ENCODE results near the gene LBP. TPM values are rescaled to one million over a fixed set of nuclear protein-coding genes. Genes with fewer than 3 reads are reported as not detected.

The LBP gene
- not detected for total RNA-seq

GRCh38 chr20:38346247-38346651 is at the start of gene LBP:
Gene LBP, plus strand, starts transcription at chr20:38346482. Its CDS starts 35 bp downstream, at chr20:38346517.
- Histone ChIP-seq H3K4me1 (peaks cover 0 to 10% (median 1%) of the 10 kb centered on the region in 4 donors), H3K27ac (no peak within 1 kb of the TSS), H3K27me3 (no peaks in the 10 kb centered on the region), H3K9me3 (no peaks in the 10 kb centered on the region), H3K4me3 (peak within 1 kb of the TSS in 1 of 4 donors; percentile 31), H3K36me3 (no peaks in the 10 kb centered on the region)
- TF ChIP-seq CTCF (IDR thresholded peaks at IDR 0.05) (no peak), POLR2A (IDR thresholded peaks at IDR 0.05) (no peak)
- no peak for DNase-seq

- H3K4me1 ChIP-seq: no peaks in the 10 kb centered on the region
Measured at GRCh38 chr20:38297916-38298674, 48.2 kb upstream of the LBP start.

GRCh38 chr20:38298768-38299288 is 47.5 kb upstream of the LBP start:
- H3K36me3 ChIP-seq: no peaks in the 10 kb centered on the region
- H3K9me3 ChIP-seq: no peaks in the 10 kb centered on the region
- H3K4me1 ChIP-seq: no peaks in the 10 kb centered on the region
- no peak overlapping the region for H3K4me3 ChIP-seq
- TF ChIP-seq POLR2A (IDR thresholded peaks at IDR 0.05): no peak
- no peak for TF ChIP-seq CTCF (IDR thresholded peaks at IDR 0.05)
- DNase-seq: peak in 1 of 3 donors; percentile 70
- H3K27me3 ChIP-seq: no peaks in the 10 kb centered on the region
- peak overlapping the region; percentile 3 to 68 (median 58) for H3K27ac ChIP-seq

More at GRCh38 chr20:38297916-38298674, 48.2 kb upstream of the LBP start:
- no peak for TF ChIP-seq CTCF (IDR thresholded peaks at IDR 0.05)
- TF ChIP-seq POLR2A (IDR thresholded peaks at IDR 0.05): no peak
- no peaks in the 10 kb centered on the region for H3K36me3 ChIP-seq
- peak overlapping the region; percentile 3 to 68 (median 58) for H3K27ac ChIP-seq
- no peaks in the 10 kb centered on the region for H3K9me3 ChIP-seq
- DNase-seq: no peak
- H3K4me3 ChIP-seq: no peak overlapping the region
- H3K27me3 ChIP-seq: no peaks in the 10 kb centered on the region

GRCh38 chr20:38299963-38300362 is 46.3 kb upstream of the LBP start:
- Histone ChIP-seq H3K4me1 (no peaks in the 10 kb centered on the region), H3K27ac (no peak overlapping the region), H3K4me3 (no peak overlapping the region), H3K27me3 (no peaks in the 10 kb centered on the region), H3K9me3 (no peaks in the 10 kb centered on the region), H3K36me3 (no peaks in the 10 kb centered on the region)
- no peak for DNase-seq
- TF ChIP-seq CTCF (IDR thresholded peaks at IDR 0.05) (no peak), POLR2A (IDR thresholded peaks at IDR 0.05) (no peak)

GRCh38 chr20:38300438-38300837 is 45.8 kb upstream of the LBP start:
- no peaks in the 10 kb centered on the region for H3K4me1 ChIP-seq

More at GRCh38 chr20:38300438-38300837, 45.8 kb upstream of the LBP start:
- Histone ChIP-seq H3K27ac (no peak overlapping the region), H3K36me3 (no peaks in the 10 kb centered on the region), H3K27me3 (no peaks in the 10 kb centered on the region), H3K9me3 (no peaks in the 10 kb centered on the region), H3K4me3 (no peak overlapping the region)
- DNase-seq: no peak
- no peak for TF ChIP-seq CTCF (IDR thresholded peaks at IDR 0.05)
- no peak for TF ChIP-seq POLR2A (IDR thresholded peaks at IDR 0.05)
